ENCODE results near the gene NUP205.

DNA sequence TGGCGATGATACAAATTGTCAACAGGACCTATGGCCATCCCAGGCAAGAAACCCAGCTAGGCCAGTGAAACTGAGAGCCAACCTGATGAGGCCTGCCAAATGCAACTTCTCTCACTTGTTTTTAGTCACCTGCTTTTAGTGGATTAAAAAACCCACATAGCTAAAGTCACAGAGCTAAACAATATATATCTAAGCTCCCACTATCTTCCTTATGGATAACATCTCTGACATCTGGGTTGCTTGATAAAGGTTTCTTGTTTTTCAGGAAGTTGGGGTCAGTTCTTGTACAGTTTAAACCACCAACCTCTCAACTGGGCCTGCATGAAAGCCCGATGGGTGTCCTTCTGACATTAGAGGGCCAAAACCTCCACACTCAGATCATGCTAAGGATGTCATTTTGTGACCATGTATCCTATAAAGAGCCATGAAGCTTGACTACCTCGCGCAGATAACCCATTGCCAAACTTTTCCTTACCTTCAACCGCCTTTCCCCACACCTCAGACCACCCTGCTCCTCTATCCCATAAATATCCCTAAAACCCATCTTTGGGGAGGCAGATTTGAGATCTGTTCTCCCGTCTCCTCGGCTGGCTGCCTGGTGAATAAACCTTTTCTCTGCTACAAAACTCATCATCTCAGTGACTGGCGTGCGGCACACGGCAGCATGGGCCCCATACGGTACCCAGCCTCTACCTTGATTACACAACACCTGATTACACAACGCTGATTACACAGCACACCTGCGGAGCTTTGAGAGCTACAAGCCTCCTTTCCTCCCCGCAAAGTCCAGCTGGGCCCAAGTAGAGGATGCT lies 103.8 kb downstream of the NUP205 start:
- TF ChIP-seq POLR2A (IDR thresholded peaks at IDR 0.05; ENCODE audit: low read length) (no peak), GATA1 (IDR thresholded peaks at IDR 0.05; ENCODE audit: low read depth, low read length) (no peak)

Data from erythroblast (primary cell).